Measurements from ENCODE around the gene UBE2R2. TPM values are rescaled to one million over a fixed set of nuclear protein-coding genes. Genes with fewer than 3 reads are reported as not detected.

UBE2R2 gene
- polyA plus RNA-seq, 1 donor from 2014 or later, result 45.0 TPM

- H3F3A ChIP-seq (ENCODE audit: insufficient read depth, low read length, poor library complexity, severe bottlenecking), result no peaks in the 10 kb centered on the region
- no peak overlapping the region for H2AFZ ChIP-seq (ENCODE audit: low read depth, low read length)
- H3K4me2 ChIP-seq (ENCODE audit: low read length), result no peak overlapping the region
- H4K20me1 ChIP-seq (ENCODE audit: insufficient read depth), result peaks cover 5% of the 10 kb centered on the region
- peaks cover 7% of the 10 kb centered on the region for H3K36me3 ChIP-seq (ENCODE audit: insufficient read depth, low read length)
- H3K79me2 ChIP-seq (replicated peaks; ENCODE audit: insufficient read depth, low read length), result peaks cover 15% of the 10 kb centered on the region
- no peak for TF ChIP-seq EZH2 (IDR thresholded peaks at IDR 0.05; ENCODE audit: borderline replicate concordance, insufficient read depth, low read length, poor library complexity, severe bottlenecking)
- no peak for TF ChIP-seq POLR2AphosphoS5 (IDR thresholded peaks at IDR 0.05)
- TF ChIP-seq TAF1 (IDR thresholded peaks at IDR 0.05; ENCODE audit: low read depth), result no peak
- no peak for TF ChIP-seq RAD21 (conservative IDR thresholded peaks at IDR 0.05)
- TF ChIP-seq EP300 (conservative IDR thresholded peaks at IDR 0.05; ENCODE audit: poor library complexity, severe bottlenecking), result no peak
- TF ChIP-seq MXI1 (conservative IDR thresholded peaks at IDR 0.05; ENCODE audit: poor library complexity, severe bottlenecking), result no peak
- TF ChIP-seq CTCF (IDR thresholded peaks at IDR 0.05; ENCODE audit: poor library complexity, severe bottlenecking), result no peak
- TF ChIP-seq REST (IDR thresholded peaks at IDR 0.05; ENCODE audit: borderline replicate concordance), result no peak
- no peak for TF ChIP-seq SMC3 (conservative IDR thresholded peaks at IDR 0.05; ENCODE audit: poor library complexity)
- no peaks in the 10 kb centered on the region for H3K9me2 ChIP-seq (ENCODE audit: insufficient read depth, low read length)
- H3K9ac ChIP-seq (ENCODE audit: low read length), result no peak overlapping the region
- H3K4me3 ChIP-seq (ENCODE audit: low read length), result no peak overlapping the region
- no peak overlapping the region for H3K27ac ChIP-seq (ENCODE audit: low read length)
- H3K27me3 ChIP-seq (ENCODE audit: insufficient read depth, low read depth, low read length), result no peaks in the 10 kb centered on the region
- no peaks in the 10 kb centered on the region for H3K9me3 ChIP-seq (ENCODE audit: low read length)
These were observed 88.2 kb downstream of the UBE2R2 start for GRCh38 chr9:33905137-33905536.

- H4K20me1 ChIP-seq (ENCODE audit: insufficient read depth), result peaks cover 5% of the 10 kb centered on the region
- no peak overlapping the region for H2AFZ ChIP-seq (ENCODE audit: low read depth, low read length)
- H3K4me2 ChIP-seq (ENCODE audit: low read length), result no peak overlapping the region
- H3K36me3 ChIP-seq (ENCODE audit: insufficient read depth, low read length), result no peaks in the 10 kb centered on the region
- H3K27me3 ChIP-seq (ENCODE audit: insufficient read depth, low read depth, low read length), result no peaks in the 10 kb centered on the region
- no peak overlapping the region for H3K27ac ChIP-seq (ENCODE audit: low read length)
- TF ChIP-seq CTCF (IDR thresholded peaks at IDR 0.05; ENCODE audit: poor library complexity, severe bottlenecking) (no peak), MXI1 (conservative IDR thresholded peaks at IDR 0.05; ENCODE audit: poor library complexity, severe bottlenecking) (no peak), EP300 (conservative IDR thresholded peaks at IDR 0.05; ENCODE audit: poor library complexity, severe bottlenecking) (no peak), RAD21 (conservative IDR thresholded peaks at IDR 0.05) (no peak), POLR2AphosphoS5 (IDR thresholded peaks at IDR 0.05) (no peak), REST (IDR thresholded peaks at IDR 0.05; ENCODE audit: borderline replicate concordance) (no peak), EZH2 (IDR thresholded peaks at IDR 0.05; ENCODE audit: borderline replicate concordance, insufficient read depth, low read length, poor library complexity, severe bottlenecking) (no peak), SMC3 (conservative IDR thresholded peaks at IDR 0.05; ENCODE audit: poor library complexity) (no peak), TAF1 (IDR thresholded peaks at IDR 0.05; ENCODE audit: low read depth) (no peak)
- H3K9ac ChIP-seq (ENCODE audit: low read length), result no peak overlapping the region
- no peaks in the 10 kb centered on the region for H3F3A ChIP-seq (ENCODE audit: insufficient read depth, low read length, poor library complexity, severe bottlenecking)
- H3K4me3 ChIP-seq (ENCODE audit: low read length), result no peak overlapping the region
- no peaks in the 10 kb centered on the region for H3K9me3 ChIP-seq (ENCODE audit: low read length)
- no peaks in the 10 kb centered on the region for H3K9me2 ChIP-seq (ENCODE audit: insufficient read depth, low read length)
- H3K79me2 ChIP-seq (replicated peaks; ENCODE audit: insufficient read depth, low read length), result peaks cover 19% of the 10 kb centered on the region
These were observed 89.8 kb downstream of the UBE2R2 start for GRCh38 chr9:33906769-33907168.

Data from neural cell (in vitro differentiated cells).